Medulla oblongata (tissue), 1 donor: Measurements from ENCODE around the gene KRT86.

Experiments used
- DNase-seq: peaks from one replicate; pipeline ENCODE4 v3.0.0-alpha.2; 2015; ENCODE audit errors: extremely low spot score

The KRT86 gene

GRCh38 chr12:52274521-52275120, at the start of gene KRT86:
KRT86 (plus strand) TSS chr12:52274645; CDS start chr12:52301917, 27,272 bp downstream.
- no peak for DNase-seq

- no peak for DNase-seq
These were observed 48.7 kb upstream of the KRT86 start for GRCh38 chr12:52225752-52226151.

- DNase-seq, result no peak
These were observed 48.0 kb upstream of the KRT86 start for GRCh38 chr12:52226446-52226845.

- no peak for DNase-seq
These were observed 46.8 kb upstream of the KRT86 start for GRCh38 chr12:52227606-52228166.

GRCh38 chr12:52228366-52228765, 46.1 kb upstream of the KRT86 start:
- DNase-seq, result no peak

GRCh38 chr12:52228931-52229330, 45.5 kb upstream of the KRT86 start:
- no peak for DNase-seq

- no peak for DNase-seq
These were observed 44.6 kb upstream of the KRT86 start for GRCh38 chr12:52229836-52230343.

GRCh38 chr12:52230364-52231281, 43.8 kb upstream of the KRT86 start:
- no peak for DNase-seq

GRCh38 chr12:52231305-52232202, 42.9 kb upstream of the KRT86 start:
- DNase-seq, result no peak

- DNase-seq, result no peak
These were observed 42.2 kb upstream of the KRT86 start for GRCh38 chr12:52232203-52232673.

GRCh38 chr12:52232674-52233461, 41.6 kb upstream of the KRT86 start, which contains the start of gene KRT7:
KRT7 (plus strand) TSS chr12:52233243; CDS start chr12:52233297, 54 bp downstream.
- DNase-seq, result no peak

- no peak for DNase-seq
These were observed 40.8 kb upstream of the KRT86 start for GRCh38 chr12:52233462-52234207.

- no peak for DNase-seq
These were observed 40.1 kb upstream of the KRT86 start for GRCh38 chr12:52234223-52234810.

GRCh38 chr12:52235001-52235764, 39.3 kb upstream of the KRT86 start:
- no peak for DNase-seq

- DNase-seq, result no peak
These were observed 38.6 kb upstream of the KRT86 start for GRCh38 chr12:52235822-52236361.

- no peak for DNase-seq
These were observed 37.9 kb upstream of the KRT86 start for GRCh38 chr12:52236386-52237050.

GRCh38 chr12:52238207-52238840, 36.1 kb upstream of the KRT86 start:
- no peak for DNase-seq
